ENCODE data around the gene MGAT5.
A peak's percentile ranks its signal among the peaks of the same experiment; 100 is the strongest.

Gene MGAT5

GRCh38 chr2:134341476-134341875 lies 87.6 kb downstream of the MGAT5 start:
- no peak for DNase-seq

GRCh38 chr2:134344954-134345697 lies 91.3 kb downstream of the MGAT5 start:
- DNase-seq = no peak

GRCh38 chr2:134346141-134346540 lies 92.3 kb downstream of the MGAT5 start:
- no peak for DNase-seq

GRCh38 chr2:134347756-134348155 lies 93.9 kb downstream of the MGAT5 start:
- no peak for DNase-seq

GRCh38 chr2:134348239-134348638 lies 94.4 kb downstream of the MGAT5 start:
- no peak for DNase-seq

- DNase-seq = no peak
Observed at GRCh38 chr2:134348760-134349159, 94.9 kb downstream of the MGAT5 start.

- DNase-seq = no peak
Observed at GRCh38 chr2:134351016-134351415, 97.1 kb downstream of the MGAT5 start.

- DNase-seq = no peak
Observed at GRCh38 chr2:134351899-134352298, 98.0 kb downstream of the MGAT5 start.

GRCh38 chr2:134352844-134353243 lies 99.0 kb downstream of the MGAT5 start:
- peak; percentile 8 for DNase-seq

- DNase-seq = no peak
Observed at GRCh38 chr2:134354611-134355010, 100.7 kb downstream of the MGAT5 start.

- no peak for DNase-seq
Observed at GRCh38 chr2:134357814-134358213, 103.9 kb downstream of the MGAT5 start.

- DNase-seq = no peak
Observed at GRCh38 chr2:134359367-134360081, 105.7 kb downstream of the MGAT5 start.

GRCh38 chr2:134360745-134361487 lies 107.0 kb downstream of the MGAT5 start:
- no peak for DNase-seq

- no peak for DNase-seq
Observed at GRCh38 chr2:134361648-134362047, 107.8 kb downstream of the MGAT5 start.

- DNase-seq = no peak
Observed at GRCh38 chr2:134362152-134362668, 108.3 kb downstream of the MGAT5 start.

- no peak for DNase-seq
Observed at GRCh38 chr2:134362740-134363139, 108.9 kb downstream of the MGAT5 start.

- DNase-seq = no peak
Observed at GRCh38 chr2:134365356-134365755, 111.5 kb downstream of the MGAT5 start.

- DNase-seq = no peak
Observed at GRCh38 chr2:134366359-134366758, 112.5 kb downstream of the MGAT5 start.

- DNase-seq = no peak
Observed at GRCh38 chr2:134367213-134367612, 113.3 kb downstream of the MGAT5 start.

- no peak for DNase-seq
Observed at GRCh38 chr2:134368009-134368817, 114.3 kb downstream of the MGAT5 start.

GRCh38 chr2:134369220-134369902 lies 115.5 kb downstream of the MGAT5 start:
- no peak for DNase-seq
